Measurements from ENCODE around the gene HS1BP3. TPM values are rescaled to one million over a fixed set of nuclear protein-coding genes. Genes with fewer than 3 reads are reported as not detected.

Gene HS1BP3
- total and polyA plus RNA-seq, 7 experiments from 2014 or later: 12.0 to 19.0 (median 17.3) TPM

DNA sequence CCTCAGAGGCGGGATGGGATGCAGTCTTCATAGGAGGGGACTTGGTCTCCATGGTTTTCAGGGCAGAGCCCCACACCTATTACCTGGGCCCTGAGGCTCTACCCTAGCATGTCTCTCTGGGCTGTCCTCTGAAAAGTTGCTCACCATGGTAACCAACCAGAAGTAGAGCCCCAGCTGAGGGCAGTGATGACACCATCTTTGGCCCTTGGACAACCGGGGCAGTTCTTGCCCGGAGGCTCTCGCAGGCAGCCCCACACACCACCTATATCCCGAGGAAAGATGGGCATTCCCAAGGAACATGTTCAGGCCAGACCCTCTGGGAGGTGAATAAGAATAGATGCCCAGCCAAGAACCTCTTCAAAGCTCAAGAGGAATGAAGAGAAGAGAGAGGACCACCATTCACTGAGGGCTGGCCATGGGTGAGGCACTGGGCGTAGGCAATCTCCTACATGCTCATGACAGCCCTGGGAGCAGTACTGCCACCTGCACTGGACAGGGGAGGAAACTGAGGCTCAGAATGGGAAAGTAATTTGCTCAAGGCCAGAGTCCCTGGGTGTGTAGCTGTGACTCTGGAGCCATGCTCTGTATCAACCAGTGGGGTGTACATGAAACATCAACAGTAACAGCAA is 72.5 kb downstream of the HS1BP3 start:
- no peak for ATAC-seq
- no peaks in the 10 kb centered on the region for H3K36me3 ChIP-seq (ENCODE audit: control insufficient read depth in 2 of 3, insufficient read depth in 3 of 3, low read length in 3 of 3)
- Mint-ChIP-seq H3K36me3 (peaks cover 0 to 17% (median 0%) of the 10 kb centered on the region in 5 donors), H3K9me3 (peaks cover 0 to 6% (median 0%) of the 10 kb centered on the region in 11 donors), H3K4me1 (peaks cover 9 to 29% (median 10%) of the 10 kb centered on the region in 7 donors), H3K27me3 (no peaks in the 10 kb centered on the region), H3K27ac (no peak overlapping the region), H3K4me3 (no peak overlapping the region)
- intact Hi-C loops (cut with micrococcal nuclease): loop anchor here (5.0 kb wide), 3 partner anchors 211 to 676 kb away; partner anchors contain the start of genes PUM2 (in 1 of the 2) and TTC32 (in 1 of the 2)
- CTCF ChIA-PET: interaction anchor here (0.6 kb wide), 1 partner anchor 56 kb away, joined by 3 read pairs; no protein-coding TSS in a partner anchor
- peaks cover 13% of the 10 kb centered on the region in 2 donors for H3K4me1 ChIP-seq (ENCODE audit: control insufficient read depth in 2 of 2, insufficient read depth in 2 of 2, low read length in 2 of 2)
- no peaks in the 10 kb centered on the region for H3K27me3 ChIP-seq (ENCODE audit: control insufficient read depth in 2 of 2, insufficient read depth in 2 of 2, low read length in 2 of 2)
- no peak for DNase-seq
- POLR2A ChIA-PET: interaction anchor here (1.7 kb wide), 1 partner anchor 73 kb away, joined by 5 read pairs; the partner anchor contains the start of gene HS1BP3
- H3K4me3 ChIP-seq (ENCODE audit: low read length): no peak overlapping the region
- H3K9me3 ChIP-seq (ENCODE audit: control insufficient read depth in 2 of 3, low read length in 3 of 3): peaks cover 0 to 10% (median 0%) of the 10 kb centered on the region in 3 experiments
- no peak overlapping the region for H3K27ac ChIP-seq (ENCODE audit: low read depth, low read length)

DNA sequence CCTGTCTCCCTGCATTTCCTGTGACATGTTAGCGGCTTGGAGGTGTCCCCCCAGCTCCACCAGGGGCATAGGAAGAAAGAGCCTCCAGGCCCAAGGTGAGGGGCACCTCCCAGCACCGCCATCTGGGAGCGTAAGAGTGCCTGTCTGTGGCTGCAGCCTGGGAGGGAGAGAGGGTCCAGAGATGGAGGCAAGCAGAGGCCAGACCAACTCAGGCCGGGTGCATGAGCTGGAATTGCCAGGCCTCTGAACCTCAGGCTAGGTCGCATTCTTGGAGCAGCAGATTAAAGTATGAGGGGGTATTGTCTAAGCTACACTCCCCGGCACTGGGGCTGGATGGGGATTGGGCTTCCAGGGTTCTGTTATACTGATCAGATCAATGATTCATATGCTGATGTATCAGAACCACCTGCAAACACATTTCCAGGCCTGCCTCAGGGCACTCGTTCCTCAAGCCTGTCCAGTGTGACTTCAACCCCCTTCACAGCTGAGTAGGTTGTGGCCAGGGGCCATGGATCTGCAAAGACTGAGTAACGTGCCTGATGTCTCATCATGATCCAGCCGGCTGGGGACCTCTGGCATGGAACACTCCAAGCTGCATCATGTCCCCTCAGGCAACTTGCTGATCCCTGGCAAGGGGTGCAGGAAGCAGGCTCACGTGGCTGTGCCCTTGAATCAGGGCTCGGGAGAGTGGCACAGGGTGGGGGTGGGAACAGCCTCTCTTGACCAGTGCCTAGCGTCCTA is 73.2 kb downstream of the HS1BP3 start:
- DNase-seq (no peak), ATAC-seq (no peak)
- Mint-ChIP-seq H3K4me1 (peaks cover 9 to 29% (median 10%) of the 10 kb centered on the region in 7 donors), H3K36me3 (peaks cover 0 to 15% (median 0%) of the 10 kb centered on the region in 5 donors), H3K27me3 (no peaks in the 10 kb centered on the region), H3K27ac (peak overlapping the region in 5 of 9 donors; percentile 79 to 94 (median 90)), H3K4me3 (peak overlapping the region in 5 of 10 donors; percentile 23 to 78 (median 77)), H3K9me3 (peaks cover 0 to 6% (median 0%) of the 10 kb centered on the region in 11 donors)
- Histone ChIP-seq H3K27ac (ENCODE audit: low read depth, low read length) (no peak overlapping the region), H3K9me3 (ENCODE audit: control insufficient read depth in 2 of 3, low read length in 3 of 3) (peaks cover 0 to 10% (median 0%) of the 10 kb centered on the region in 3 experiments), H3K36me3 (ENCODE audit: control insufficient read depth in 2 of 3, insufficient read depth in 3 of 3, low read length in 3 of 3) (no peaks in the 10 kb centered on the region), H3K4me3 (ENCODE audit: low read length) (no peak overlapping the region), H3K4me1 (ENCODE audit: control insufficient read depth in 2 of 2, insufficient read depth in 2 of 2, low read length in 2 of 2) (peaks cover 13% of the 10 kb centered on the region in 2 donors), H3K27me3 (ENCODE audit: control insufficient read depth in 2 of 2, insufficient read depth in 2 of 2, low read length in 2 of 2) (no peaks in the 10 kb centered on the region)
- ChIA-PET POLR2A (interaction anchor here (1.7 kb wide), 2 partner anchors 74 to 131 kb away, joined by 5 to 6 read pairs; partner anchors contain the start of genes HS1BP3 and RHOB), CTCF (no interaction called here)
- intact Hi-C loops (cut with micrococcal nuclease): loop anchor here (2.0 to 5.0 kb wide), 5 partner anchors 131 to 677 kb away; partner anchors contain the start of genes TTC32 (in 2 of the 2), PUM2 (in 1 of the 2) and RHOB (in 1 of the 2)

DNA sequence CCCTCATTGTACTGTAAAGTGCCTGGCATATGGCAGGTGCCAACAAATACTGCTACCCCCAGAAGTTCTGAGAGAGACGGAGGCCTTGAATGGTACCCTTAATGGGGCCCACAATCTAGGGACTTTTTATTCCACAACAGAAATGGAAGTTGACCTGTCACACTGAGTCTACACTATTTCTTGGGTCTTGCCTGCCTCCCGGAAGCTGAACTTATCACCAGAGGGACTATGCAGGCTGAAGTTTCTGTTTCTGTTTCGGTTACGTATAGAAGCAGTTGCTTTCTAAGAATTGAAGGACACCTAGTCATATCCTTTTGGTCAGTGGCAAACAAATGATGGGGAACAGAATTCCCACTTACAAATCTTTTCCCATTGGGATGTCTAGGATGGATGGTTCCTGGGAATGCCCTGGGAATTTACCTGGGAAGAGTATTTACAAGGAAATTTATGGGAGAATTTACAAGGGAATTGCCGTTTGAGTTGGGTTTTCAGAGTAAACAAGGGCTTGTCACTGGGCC is 74.2 kb downstream of the HS1BP3 start:
- Histone ChIP-seq H3K27ac (ENCODE audit: low read depth, low read length) (peak overlapping the region; percentile 17), H3K27me3 (ENCODE audit: control insufficient read depth in 2 of 2, insufficient read depth in 2 of 2, low read length in 2 of 2) (no peaks in the 10 kb centered on the region), H3K4me3 (ENCODE audit: low read length) (peak overlapping the region; percentile 46), H3K36me3 (ENCODE audit: control insufficient read depth in 2 of 3, insufficient read depth in 3 of 3, low read length in 3 of 3) (no peaks in the 10 kb centered on the region), H3K4me1 (ENCODE audit: control insufficient read depth in 2 of 2, insufficient read depth in 2 of 2, low read length in 2 of 2) (peaks cover 13% of the 10 kb centered on the region in 2 donors), H3K9me3 (ENCODE audit: control insufficient read depth in 2 of 3, low read length in 3 of 3) (peaks cover 0 to 2% (median 0%) of the 10 kb centered on the region in 3 experiments)
- intact Hi-C loops (cut with micrococcal nuclease): loop anchor here (1.0 to 5.0 kb wide), 6 partner anchors 74 to 676 kb away; partner anchors contain the start of genes TTC32 (in 2 of the 2), PUM2 (in 1 of the 2) and RHOB (in 1 of the 2)
- peaks cover 9 to 32% (median 10%) of the 10 kb centered on the region in 7 donors for H3K4me1 Mint-ChIP-seq
- DNase-seq (peak in 7 of 9 donors; percentile 12 to 46 (median 32)), ATAC-seq (peak; percentile 83)
- peak overlapping the region; percentile 63 to 94 (median 87) for H3K27ac Mint-ChIP-seq
- H3K4me3 Mint-ChIP-seq: peak overlapping the region; percentile 46 to 78 (median 70)
- H3K9me3 Mint-ChIP-seq: peaks cover 0 to 6% (median 0%) of the 10 kb centered on the region in 11 donors
- POLR2A ChIA-PET: interaction anchor here (1.7 kb wide), 1 partner anchor 130 kb away, joined by 6 read pairs; the partner anchor contains the start of gene RHOB
- H3K36me3 Mint-ChIP-seq: peaks cover 0 to 15% (median 0%) of the 10 kb centered on the region in 5 donors
- CTCF ChIA-PET: interaction anchor here (0.6 to 1.2 kb wide), 2 partner anchors 68 to 130 kb away, joined by 3 read pairs; partner anchors contain the start of gene RHOB
- no peaks in the 10 kb centered on the region for H3K27me3 Mint-ChIP-seq

DNA sequence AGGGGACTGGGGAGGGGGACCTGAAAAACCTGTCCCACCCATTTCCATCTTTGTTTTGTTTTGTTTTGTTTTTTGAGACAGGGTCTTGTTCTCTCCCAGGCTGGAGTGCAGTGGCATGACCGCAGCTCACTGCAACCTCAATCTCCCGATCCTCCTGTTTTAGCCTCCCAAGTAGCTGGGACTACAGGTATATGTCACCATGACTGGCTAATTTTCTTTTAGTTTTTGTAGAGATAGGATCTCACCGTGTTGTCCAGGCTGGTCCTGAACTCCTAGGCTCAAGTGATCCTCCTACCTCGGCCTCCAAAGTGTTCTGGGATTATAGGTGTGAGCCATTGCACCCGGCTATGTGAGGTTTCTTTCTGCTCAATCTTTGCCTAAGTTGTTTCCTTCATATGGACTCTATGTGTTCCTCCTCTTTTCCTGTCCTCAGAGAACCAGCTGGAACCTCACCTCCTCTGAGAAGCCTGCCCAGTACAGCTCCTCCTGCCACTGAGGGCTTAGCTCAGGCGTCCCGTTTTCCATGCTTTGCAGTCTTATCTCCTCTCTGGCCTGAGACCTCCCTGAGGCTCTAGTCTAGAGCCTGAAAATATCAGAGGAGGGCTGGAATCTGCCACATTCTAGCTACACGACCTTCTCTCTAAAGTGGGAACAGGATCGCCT is 74.8 kb downstream of the HS1BP3 start:
- peaks cover 9 to 32% (median 10%) of the 10 kb centered on the region in 7 donors for H3K4me1 Mint-ChIP-seq

DNA sequence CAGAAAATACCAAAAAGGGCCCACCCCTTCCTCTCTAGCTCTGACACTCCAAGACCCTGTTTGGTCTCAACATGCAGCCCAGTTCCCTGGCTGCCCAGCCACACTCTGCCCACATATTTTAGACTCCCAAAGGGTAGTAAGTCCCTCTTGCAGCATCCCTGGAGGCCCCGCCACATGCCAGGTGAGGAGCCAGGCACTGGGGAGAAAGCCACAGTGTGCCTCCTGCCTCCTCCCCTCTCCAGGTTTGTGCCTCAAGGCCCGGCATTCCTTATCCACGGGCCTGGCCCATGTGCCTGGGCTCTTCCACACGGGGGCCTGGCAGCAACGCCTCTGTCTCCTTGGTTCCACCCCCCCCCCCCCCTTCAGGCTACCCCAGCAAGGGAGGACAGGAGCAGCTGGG is 75.5 kb downstream of the HS1BP3 start:
- DNase-seq (no peak), ATAC-seq (no peak)
- H3K9me3 ChIP-seq (ENCODE audit: control insufficient read depth in 2 of 3, low read length in 3 of 3): no peaks in the 10 kb centered on the region
- H3K27me3 ChIP-seq (ENCODE audit: control insufficient read depth in 2 of 2, insufficient read depth in 2 of 2, low read length in 2 of 2): no peaks in the 10 kb centered on the region
- ChIA-PET CTCF (no interaction called here), POLR2A (no interaction called here)
- Mint-ChIP-seq H3K27me3 (no peaks in the 10 kb centered on the region), H3K4me3 (no peak overlapping the region), H3K36me3 (peaks cover 0 to 14% (median 0%) of the 10 kb centered on the region in 5 donors), H3K9me3 (peaks cover 0 to 3% (median 0%) of the 10 kb centered on the region in 11 donors), H3K27ac (peak overlapping the region in 2 of 9 donors; percentile 46 to 94), H3K4me1 (peaks cover 9 to 32% (median 10%) of the 10 kb centered on the region in 7 donors)
- H3K4me3 ChIP-seq (ENCODE audit: low read length): no peak overlapping the region
- intact Hi-C loops (cut with micrococcal nuclease): loop anchor here (5.0 kb wide), 3 partner anchors 208 to 673 kb away; partner anchors contain the start of genes PUM2 (in 1 of the 2) and TTC32 (in 1 of the 2)
- H3K27ac ChIP-seq (ENCODE audit: low read depth, low read length): no peak overlapping the region
- H3K4me1 ChIP-seq (ENCODE audit: control insufficient read depth in 2 of 2, insufficient read depth in 2 of 2, low read length in 2 of 2): peaks cover 13% of the 10 kb centered on the region in 2 donors
- H3K36me3 ChIP-seq (ENCODE audit: control insufficient read depth in 2 of 3, insufficient read depth in 3 of 3, low read length in 3 of 3): no peaks in the 10 kb centered on the region

More for the DNA sequence above, 74.8 kb downstream of the HS1BP3 start:
- ChIA-PET CTCF (interaction anchor here (1.2 kb wide), 1 partner anchor 130 kb away, joined by 3 read pairs; the partner anchor contains the start of gene RHOB), POLR2A (interaction anchor here (1.7 kb wide), 1 partner anchor 129 kb away, joined by 6 read pairs; the partner anchor contains the start of gene RHOB)
- H3K36me3 Mint-ChIP-seq: peaks cover 0 to 15% (median 0%) of the 10 kb centered on the region in 5 donors
- intact Hi-C loops (cut with micrococcal nuclease): loop anchor here (1.0 to 5.0 kb wide), 6 partner anchors 74 to 675 kb away; partner anchors contain the start of genes TTC32 (in 2 of the 2), PUM2 (in 1 of the 2) and RHOB (in 1 of the 2)
- peak overlapping the region; percentile 63 to 94 (median 87) for H3K27ac Mint-ChIP-seq
- H3K27me3 Mint-ChIP-seq: no peaks in the 10 kb centered on the region
- no peak for DNase-seq
- no peak for ATAC-seq
- H3K27me3 ChIP-seq (ENCODE audit: control insufficient read depth in 2 of 2, insufficient read depth in 2 of 2, low read length in 2 of 2): no peaks in the 10 kb centered on the region
- no peaks in the 10 kb centered on the region for H3K9me3 ChIP-seq (ENCODE audit: control insufficient read depth in 2 of 3, low read length in 3 of 3)
- H3K4me1 ChIP-seq (ENCODE audit: control insufficient read depth in 2 of 2, insufficient read depth in 2 of 2, low read length in 2 of 2): peaks cover 13% of the 10 kb centered on the region in 2 donors
- peak overlapping the region in 9 of 10 donors; percentile 58 to 78 (median 73) for H3K4me3 Mint-ChIP-seq
- H3K27ac ChIP-seq (ENCODE audit: low read depth, low read length): peak overlapping the region; percentile 17
- peaks cover 0 to 6% (median 0%) of the 10 kb centered on the region in 11 donors for H3K9me3 Mint-ChIP-seq
- no peaks in the 10 kb centered on the region for H3K36me3 ChIP-seq (ENCODE audit: control insufficient read depth in 2 of 3, insufficient read depth in 3 of 3, low read length in 3 of 3)
- peak overlapping the region; percentile 46 for H3K4me3 ChIP-seq (ENCODE audit: low read length)
